ENCODE measurements around the gene CTTNBP2.

The CTTNBP2 gene

GRCh38 chr7:117686311-117686935 is 186.8 kb downstream of the CTTNBP2 start:
- no peak for DNase-seq (ENCODE audit: low read depth in 2 of 2)

GRCh38 chr7:117685795-117686194 is 187.4 kb downstream of the CTTNBP2 start:
- DNase-seq (ENCODE audit: low read depth in 2 of 2) = no peak

- DNase-seq (ENCODE audit: low read depth in 2 of 2) = no peak
These were observed 189.6 kb downstream of the CTTNBP2 start for GRCh38 chr7:117683430-117684175.

GRCh38 chr7:117682681-117683385 is 190.4 kb downstream of the CTTNBP2 start:
- no peak for DNase-seq (ENCODE audit: low read depth in 2 of 2)

GRCh38 chr7:117679120-117679519 is 194.1 kb downstream of the CTTNBP2 start:
- DNase-seq (ENCODE audit: low read depth in 2 of 2) = no peak

- DNase-seq (ENCODE audit: low read depth in 2 of 2) = no peak
These were observed 197.5 kb downstream of the CTTNBP2 start for GRCh38 chr7:117675497-117676435.

GRCh38 chr7:117674617-117675016 is 198.6 kb downstream of the CTTNBP2 start:
- no peak for DNase-seq (ENCODE audit: low read depth in 2 of 2)

- DNase-seq (ENCODE audit: low read depth in 2 of 2) = no peak
These were observed 199.4 kb downstream of the CTTNBP2 start for GRCh38 chr7:117673839-117674238.

GRCh38 chr7:117673367-117673766 is 199.9 kb downstream of the CTTNBP2 start:
- no peak for DNase-seq (ENCODE audit: low read depth in 2 of 2)

- no peak for DNase-seq (ENCODE audit: low read depth in 2 of 2)
These were observed 200.8 kb downstream of the CTTNBP2 start for GRCh38 chr7:117672453-117672852.

GRCh38 chr7:117669818-117670217 is 203.4 kb downstream of the CTTNBP2 start:
- DNase-seq (ENCODE audit: low read depth in 2 of 2) = no peak

- DNase-seq (ENCODE audit: low read depth in 2 of 2) = no peak
These were observed 205.8 kb downstream of the CTTNBP2 start for GRCh38 chr7:117667456-117667855.

GRCh38 chr7:117666689-117667088 is 206.6 kb downstream of the CTTNBP2 start:
- no peak for DNase-seq (ENCODE audit: low read depth in 2 of 2)

GRCh38 chr7:117666031-117666430 is 207.2 kb downstream of the CTTNBP2 start:
- DNase-seq (ENCODE audit: low read depth in 2 of 2) = no peak

- no peak for DNase-seq (ENCODE audit: low read depth in 2 of 2)
These were observed 207.9 kb downstream of the CTTNBP2 start for GRCh38 chr7:117665368-117665767.

GRCh38 chr7:117664047-117664446 is 209.2 kb downstream of the CTTNBP2 start:
- DNase-seq (ENCODE audit: low read depth in 2 of 2) = no peak

GRCh38 chr7:117661328-117661727 is 211.9 kb downstream of the CTTNBP2 start:
- DNase-seq (ENCODE audit: low read depth in 2 of 2) = no peak

Data from stimulated activated CD8-positive, alpha-beta memory T cell treated with anti-CD3 and anti-CD28 coated beads, Interleukin-15, amount 100 ng/mL, for 4 hours (primary cell).